NCI-H2196 (cell line): Measurements from ENCODE around the gene SYT1.

Source experiments
- DNase-seq: peaks from one replicate; lab custom pipeline; 2025; ENCODE audit not compliant: unreplicated experiment; lab: John Stamatoyannopoulos, UW

The SYT1 gene

DNA sequence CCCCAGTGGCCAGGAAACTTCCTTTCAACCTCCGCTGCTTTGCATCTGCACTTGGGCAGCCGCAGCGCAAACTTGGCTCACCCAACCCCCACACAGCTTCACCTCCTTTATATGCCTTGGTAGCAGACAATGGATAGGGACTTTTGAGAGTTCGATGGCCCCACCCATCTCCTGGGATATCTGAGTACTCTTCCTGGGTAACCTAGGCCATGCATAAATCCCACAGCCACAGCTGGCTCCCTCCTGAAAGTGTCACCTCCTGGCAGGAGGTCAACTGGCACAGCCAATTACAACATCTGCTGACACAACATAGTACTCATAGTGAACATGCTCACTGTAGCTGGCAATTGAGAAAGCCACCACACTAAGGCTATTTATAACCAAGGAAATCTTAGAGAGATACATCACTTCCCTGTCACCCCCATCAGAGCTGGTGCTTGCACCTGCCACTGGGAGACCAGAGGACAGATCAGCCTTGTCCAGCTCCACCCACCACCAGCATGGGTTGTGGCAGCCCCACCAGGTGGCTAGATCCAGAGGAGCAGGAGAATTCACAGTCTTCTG lies 410.0 kb downstream of the SYT1 start:
- peak; percentile 37 for DNase-seq

GRCh38 chr12:79275631-79276030 lies 411.1 kb downstream of the SYT1 start:
- no peak for DNase-seq

DNA sequence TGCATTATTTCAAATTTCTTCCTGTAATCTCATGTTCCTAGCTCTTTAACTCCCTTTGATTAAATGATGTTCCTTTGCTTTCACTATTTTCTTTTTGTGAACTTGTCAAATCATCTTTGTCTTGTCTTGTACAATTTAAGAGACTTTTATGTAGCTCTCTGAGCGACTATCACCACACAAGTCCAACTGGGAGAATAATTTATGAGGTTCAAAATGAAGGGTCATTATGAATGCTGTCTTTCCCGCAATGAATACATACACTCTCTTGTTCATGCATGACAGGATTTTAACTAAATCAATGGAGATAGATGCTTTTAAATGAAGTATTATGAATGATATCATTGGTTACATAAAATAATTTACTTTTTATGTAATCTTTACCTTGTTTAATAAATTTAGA lies 418.8 kb downstream of the SYT1 start:
- no peak for DNase-seq

DNA sequence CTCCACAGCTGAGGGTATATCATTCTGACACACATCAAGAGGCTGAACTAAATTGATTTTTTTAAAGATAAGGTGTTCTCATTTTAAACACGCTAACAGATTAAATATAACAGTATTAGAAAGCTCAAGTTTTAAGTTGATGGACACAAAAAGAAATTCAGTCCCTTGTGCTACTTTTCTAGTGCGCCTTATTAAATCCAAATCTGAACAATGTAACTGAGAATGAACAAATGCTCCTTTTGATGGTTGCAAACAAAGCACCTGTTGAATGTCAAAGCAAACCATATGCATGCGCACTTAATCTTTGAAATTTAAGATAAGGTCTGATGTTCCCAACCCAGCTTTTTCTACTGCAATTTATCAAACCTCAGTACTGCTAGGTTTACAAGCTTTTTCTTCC lies 424.3 kb downstream of the SYT1 start:
- DNase-seq, result no peak

GRCh38 chr12:79291711-79292110 lies 427.1 kb downstream of the SYT1 start:
- no peak for DNase-seq

- DNase-seq, result no peak
Observed at GRCh38 chr12:79294590-79294989, 430.0 kb downstream of the SYT1 start.

- no peak for DNase-seq
Observed at GRCh38 chr12:79295572-79295971, 431.0 kb downstream of the SYT1 start.

GRCh38 chr12:79296133-79296532 lies 431.6 kb downstream of the SYT1 start:
- no peak for DNase-seq

DNA sequence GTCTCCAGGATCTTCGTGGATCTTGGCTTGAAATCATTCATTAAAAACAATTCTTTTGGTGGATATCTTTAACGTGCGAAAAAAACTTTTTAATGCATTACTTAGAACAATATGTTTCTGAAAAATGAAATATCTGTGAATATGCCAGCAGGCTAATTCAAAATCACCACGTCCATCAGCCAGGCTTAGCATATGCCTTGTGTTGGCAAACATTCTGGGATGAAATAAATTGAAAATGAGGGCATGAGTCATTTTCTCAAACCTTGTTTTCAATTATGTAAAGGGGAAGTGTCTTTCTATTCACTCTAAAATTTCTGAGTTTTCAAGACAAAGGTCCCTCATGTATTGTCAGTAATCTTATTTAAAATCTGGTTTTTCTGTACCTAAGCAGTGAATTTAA lies 432.3 kb downstream of the SYT1 start:
- no peak for DNase-seq

- DNase-seq, result peak; percentile 7
Observed at GRCh38 chr12:79298506-79298905, 433.9 kb downstream of the SYT1 start.

DNA sequence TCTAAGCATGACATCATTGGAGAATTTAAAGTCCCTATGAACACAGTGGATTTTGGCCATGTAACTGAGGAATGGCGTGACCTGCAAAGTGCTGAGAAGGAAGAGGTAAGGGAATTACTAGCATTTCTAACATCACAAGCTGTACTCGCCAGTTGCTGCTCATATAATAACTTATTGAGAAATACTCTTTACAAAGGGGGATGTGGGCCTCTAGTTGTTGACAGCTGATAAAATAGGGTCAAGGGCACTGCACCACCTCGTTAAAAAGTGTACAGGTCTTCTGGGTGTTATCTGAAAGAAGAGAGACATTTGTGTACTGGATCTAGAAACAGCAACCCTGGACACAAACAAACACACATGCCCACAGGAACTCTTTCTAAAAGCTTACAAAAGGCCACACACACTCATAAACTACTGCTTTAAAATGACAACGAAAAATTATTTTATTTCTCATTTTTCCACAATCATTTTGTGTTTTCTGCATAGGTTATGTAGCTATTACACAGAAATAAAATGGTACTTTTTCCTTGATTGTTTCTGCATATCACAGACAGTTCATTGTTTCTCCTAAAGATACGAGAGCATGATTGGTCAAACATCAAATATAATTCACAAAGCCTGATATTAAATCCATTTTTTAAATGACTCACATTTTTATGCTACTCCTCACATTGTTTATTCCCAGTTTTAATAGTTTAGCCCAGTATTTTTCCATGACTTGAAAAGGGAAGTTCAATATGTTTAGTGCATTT lies 435.0 kb downstream of the SYT1 start:
- DNase-seq, result no peak

- no peak for DNase-seq
Observed at GRCh38 chr12:79300199-79300568, 435.6 kb downstream of the SYT1 start.

GRCh38 chr12:79301181-79301580 lies 436.6 kb downstream of the SYT1 start:
- no peak for DNase-seq

DNA sequence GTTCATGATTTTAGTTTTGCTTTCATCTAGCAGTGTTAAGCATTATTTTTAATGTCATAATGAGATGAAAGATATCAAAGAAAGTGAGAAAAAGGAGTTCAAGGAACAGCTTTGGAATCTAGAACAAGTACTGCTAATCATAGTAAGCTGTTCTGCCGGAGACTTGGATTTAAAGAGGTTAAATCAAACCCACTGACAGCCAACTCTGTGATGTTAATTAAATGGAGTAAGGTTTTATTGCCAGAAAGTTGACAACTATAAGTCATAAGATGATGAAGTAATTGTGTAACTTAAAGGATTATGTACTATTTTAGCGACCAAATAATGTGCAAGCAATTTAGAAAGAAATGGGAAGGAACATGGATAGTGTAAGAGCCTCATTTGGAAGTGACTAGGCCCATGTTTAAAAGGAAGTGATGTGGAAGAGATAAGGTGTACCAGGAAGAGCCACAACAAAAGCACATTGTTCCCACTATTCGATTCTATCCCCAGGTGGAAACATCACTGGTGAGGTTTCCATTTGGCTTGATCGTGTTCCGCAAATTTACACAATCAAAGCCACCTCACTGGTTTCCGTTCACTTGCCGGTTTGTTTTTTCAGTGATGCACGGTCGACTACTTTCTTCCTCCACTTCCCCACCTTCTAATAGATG lies 437.7 kb downstream of the SYT1 start:
- no peak for DNase-seq

- no peak for DNase-seq
Observed at GRCh38 chr12:79307340-79307739, 442.8 kb downstream of the SYT1 start.

GRCh38 chr12:79309039-79309438 lies 444.5 kb downstream of the SYT1 start:
- no peak for DNase-seq

DNA sequence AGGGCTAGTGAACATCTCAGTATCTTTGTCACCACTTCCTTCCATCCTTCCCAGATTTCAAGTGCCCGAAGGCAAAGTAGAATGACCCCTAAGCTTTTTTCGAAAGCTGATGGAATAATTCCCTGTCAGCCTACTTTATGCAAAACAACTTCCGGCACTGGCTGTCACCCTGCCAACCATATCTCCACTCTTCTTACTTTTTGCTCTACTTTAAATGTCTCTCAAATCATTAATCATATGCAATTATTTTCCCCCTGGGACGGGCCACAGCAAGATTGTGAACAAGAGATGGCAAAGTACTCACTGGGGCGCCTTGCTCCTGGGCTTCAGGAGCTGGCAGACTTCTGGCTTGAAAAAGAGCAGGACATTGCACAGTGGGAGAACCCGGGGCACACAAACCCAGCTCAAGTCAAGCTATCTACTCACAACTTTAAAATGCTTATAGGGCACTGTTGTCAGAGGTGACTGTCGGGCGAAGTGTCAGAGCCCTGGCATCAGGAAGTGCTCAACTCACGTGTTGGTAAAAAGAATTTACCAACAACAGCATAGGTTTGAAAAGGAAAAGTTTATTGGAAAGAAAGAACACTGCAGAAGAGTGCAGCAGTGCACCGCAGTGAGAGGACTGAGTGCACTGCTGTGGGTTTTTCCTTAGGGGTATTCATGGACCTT lies 452.7 kb downstream of the SYT1 start:
- DNase-seq, result no peak

GRCh38 chr12:79322905-79323304 lies 458.3 kb downstream of the SYT1 start:
- DNase-seq, result no peak

GRCh38 chr12:79324571-79324970 lies 460.0 kb downstream of the SYT1 start:
- DNase-seq, result no peak

- no peak for DNase-seq
Observed at GRCh38 chr12:79326222-79326621, 461.6 kb downstream of the SYT1 start.

- DNase-seq, result no peak
Observed at GRCh38 chr12:79326663-79327062, 462.1 kb downstream of the SYT1 start.

DNA sequence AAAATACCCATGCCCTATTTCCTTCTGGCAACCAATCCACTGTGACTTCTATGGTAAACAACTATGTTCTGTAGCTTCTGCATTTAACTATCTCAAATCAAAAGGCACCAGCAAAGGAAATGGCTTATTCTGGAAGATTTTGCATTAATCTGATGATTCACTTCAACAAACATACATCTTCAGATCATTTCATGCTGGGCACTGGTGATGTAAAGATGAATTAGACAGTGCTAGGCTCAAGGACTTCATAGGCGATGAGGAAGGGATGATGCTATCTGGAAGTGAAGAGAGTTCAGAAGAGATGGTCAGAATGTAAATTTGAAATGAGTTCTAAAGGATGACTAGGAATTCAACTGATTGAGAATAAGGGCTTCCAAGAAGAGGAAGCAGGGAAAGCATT lies 462.9 kb downstream of the SYT1 start:
- DNase-seq, result no peak
